Brain pericyte (primary cell): Measurements from ENCODE around the gene PNKD.

Experiments
- DNase-seq: peaks from one replicate; pipeline ENCODE4 v3.0.0-alpha.2; 2012; ENCODE audit warnings: low read depth, low spot score

The PNKD gene

GRCh38 chr2:218395826-218396687, 125.7 kb downstream of the PNKD start:
- peak; percentile 90 for DNase-seq
